GM20000 (cell line): ENCODE results near the gene VOPP1.

ENCODE experiments used
- DNase-seq: peaks from one replicate; pipeline ENCODE4 v3.0.0; 2012; ENCODE audit warnings: low spot score
- CTCF ChIP-seq: IDR thresholded peaks from 2 replicates; pipeline ENCODE4 v1.5.1; 2012; ENCODE audit warnings: mild to moderate bottlenecking, control low read depth; ENCODE audit errors: extremely low read depth, missing control alignments

The VOPP1 gene

GRCh38 chr7:55425141-55425752 lies 147.1 kb downstream of the VOPP1 start:
- DNase-seq, result no peak

GRCh38 chr7:55423891-55424290 lies 148.4 kb downstream of the VOPP1 start:
- no peak for TF ChIP-seq CTCF
- DNase-seq, result no peak

More at GRCh38 chr7:55425141-55425752, 147.1 kb downstream of the VOPP1 start:
- TF ChIP-seq CTCF, result no peak

- DNase-seq, result no peak
- TF ChIP-seq CTCF, result no peak
Measured at GRCh38 chr7:55423277-55423711, 149.0 kb downstream of the VOPP1 start.
